ENCODE results near the gene OR52B4.
"Not testable (repeated sequence)": the region's sequence is repeated elsewhere in the genome, so short reads cannot be mapped to it uniquely, and the experiment has no call there.

OR52B4 gene

DNA sequence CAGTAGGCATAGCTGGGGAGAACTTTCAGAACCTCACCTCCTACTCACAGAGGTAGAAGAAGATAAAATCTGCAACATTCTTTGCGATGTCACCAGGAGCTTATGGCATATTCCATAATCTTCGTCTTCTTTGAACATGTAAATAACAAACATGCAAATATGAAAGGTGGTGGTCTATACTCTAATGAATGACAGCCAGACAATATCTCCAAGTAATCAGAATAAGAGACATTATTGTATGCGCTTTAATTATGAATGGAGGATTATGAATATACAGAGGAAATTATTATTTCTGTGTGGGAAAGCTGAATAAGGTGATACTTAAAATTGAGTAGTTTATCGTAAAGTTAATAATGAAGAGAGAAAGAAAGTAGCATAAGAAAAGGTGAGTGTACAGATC, at the start of gene OR52B4:
Gene OR52B4, minus strand, starts transcription at position 101 of the 400 bp plus-strand sequence. Its CDS starts 91 bp downstream, at position 10.
- DNase-seq = no peak

DNA sequence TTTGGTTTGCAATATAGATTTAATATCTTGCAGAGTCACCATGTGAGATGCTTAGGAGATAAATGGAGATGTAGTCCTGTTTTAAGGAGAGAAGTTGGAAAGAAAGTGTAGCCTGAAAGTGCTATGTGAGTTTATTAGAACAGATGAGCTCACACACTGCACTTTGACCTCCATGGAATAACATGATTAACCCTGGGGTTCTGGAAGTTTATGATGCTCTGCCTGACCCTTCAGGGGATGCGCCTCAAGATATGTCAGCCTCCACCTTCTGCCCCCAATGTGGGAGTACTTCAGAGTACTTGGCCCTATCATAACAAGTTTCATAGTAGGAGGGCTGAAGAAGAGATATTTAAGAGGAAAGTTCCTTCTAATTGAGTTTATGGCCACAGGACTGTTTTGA, 48.6 kb upstream of the OR52B4 start:
- DNase-seq = no peak

DNA sequence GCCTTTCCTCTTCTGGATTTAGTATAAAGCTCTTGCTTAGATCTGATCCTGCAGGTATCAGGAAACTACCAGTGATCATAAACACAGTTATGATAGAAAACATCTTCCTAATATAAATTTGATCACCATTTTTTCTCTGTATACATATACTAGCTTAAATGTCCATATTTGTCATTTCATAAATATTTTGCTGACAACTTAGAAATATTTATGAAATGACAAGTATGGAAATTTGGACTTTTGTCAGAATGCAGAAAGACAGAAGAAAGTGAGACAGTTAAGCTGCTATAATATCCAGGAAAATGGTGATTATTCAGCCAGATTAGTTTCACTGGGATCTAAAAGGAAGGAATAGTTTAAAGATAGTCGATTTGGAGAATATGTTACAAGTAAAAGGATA, 48.1 kb upstream of the OR52B4 start:
- no peak for DNase-seq

DNA sequence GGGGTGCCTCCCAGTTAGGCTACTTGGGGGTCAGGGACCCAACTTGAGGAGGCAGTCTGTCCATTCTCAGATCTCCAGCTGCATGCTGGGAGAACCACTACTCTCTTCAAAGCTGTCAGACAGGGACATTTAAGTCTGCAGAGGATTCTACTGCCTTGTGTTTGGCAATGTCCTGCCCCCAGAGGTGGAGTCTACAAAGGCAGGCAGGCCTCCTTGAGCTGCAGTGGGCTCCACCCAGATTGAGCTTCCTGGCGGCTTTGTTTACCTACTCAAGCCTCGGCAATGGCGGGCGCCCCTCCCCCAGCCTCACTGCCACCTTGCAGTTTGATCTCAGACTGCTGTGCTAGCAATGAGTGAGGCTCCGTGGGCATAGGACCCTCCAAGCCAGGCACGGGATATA, 38.0 kb upstream of the OR52B4 start:
- DNase-seq = not testable (repeated sequence)

DNA sequence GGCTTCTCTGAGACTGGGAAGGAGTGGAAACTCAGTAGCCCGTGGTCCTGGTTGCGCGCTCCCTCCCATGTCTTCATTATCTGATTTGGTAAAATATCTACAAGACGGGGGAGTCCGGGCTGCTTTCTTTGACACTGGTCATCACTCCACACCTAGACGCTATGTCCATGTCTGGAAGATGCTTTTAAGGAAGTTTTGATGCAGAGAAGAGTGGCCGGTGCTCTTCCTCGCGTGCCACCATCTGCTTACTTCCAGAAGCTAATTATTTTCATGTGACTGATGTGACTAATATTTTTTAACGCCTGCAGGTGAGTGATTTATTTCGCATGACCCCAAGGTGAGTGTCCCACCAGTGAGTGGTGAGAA, 25.7 kb upstream of the OR52B4 start:
- DNase-seq = no peak

DNA sequence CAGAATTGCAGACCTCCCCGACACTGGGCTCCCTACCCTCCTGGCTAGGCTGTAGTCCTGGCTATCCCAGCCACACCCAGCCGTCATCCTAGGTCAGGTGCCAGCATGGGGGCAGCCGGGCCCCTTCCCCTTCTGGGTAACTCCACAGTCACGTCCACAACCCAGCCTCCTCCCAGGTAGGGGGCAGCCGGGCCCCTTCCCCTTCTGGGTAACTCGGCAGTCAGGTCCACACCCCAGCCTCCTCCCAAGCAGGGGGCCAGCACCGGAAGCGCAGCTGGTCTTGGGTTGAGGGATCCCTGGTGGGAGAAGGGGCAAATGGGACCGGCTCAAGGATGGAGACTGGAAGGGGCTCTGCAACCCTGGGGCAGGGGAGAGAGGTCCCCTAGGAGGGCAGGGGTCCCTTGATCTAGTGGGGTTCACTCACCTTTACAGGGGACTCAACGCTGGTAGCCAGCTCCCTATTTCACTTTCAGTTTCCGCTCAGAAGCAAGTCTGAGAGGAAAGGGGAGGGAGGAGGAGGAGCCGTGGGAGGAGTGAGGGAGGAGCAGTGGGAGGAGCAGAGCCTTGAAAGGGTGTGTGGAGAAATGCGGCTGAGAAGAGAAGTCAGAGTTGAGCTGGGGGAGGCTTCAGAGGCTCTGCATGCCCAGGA, 25.1 kb upstream of the OR52B4 start, which contains the start of gene TRIM21:
Gene TRIM21, minus strand, starts transcription at position 494 of the 649 bp plus-strand sequence. CDS start 3,293 bp downstream, outside the sequence.
- peak; percentile 84 for DNase-seq

DNA sequence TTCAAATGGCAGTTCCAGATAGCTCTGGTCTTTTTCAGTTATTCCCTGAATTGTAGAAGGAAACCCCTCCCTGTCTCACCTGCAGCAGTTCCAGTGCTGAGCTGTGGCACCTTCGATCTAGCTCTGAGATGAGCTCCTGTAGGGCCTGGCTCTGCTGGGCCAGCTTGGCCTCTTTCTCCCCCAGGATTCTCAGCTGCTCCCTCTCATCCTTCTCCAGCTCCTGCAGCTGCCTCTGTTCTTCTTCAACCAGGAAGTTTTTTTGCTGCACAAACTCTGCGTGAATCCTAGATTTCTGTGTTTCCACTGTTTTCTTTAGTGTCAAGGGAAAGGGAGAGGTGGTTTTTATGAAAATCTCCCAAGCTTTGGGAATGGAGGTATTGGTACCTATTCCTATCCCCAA, 20.0 kb upstream of the OR52B4 start:
- DNase-seq = no peak

DNA sequence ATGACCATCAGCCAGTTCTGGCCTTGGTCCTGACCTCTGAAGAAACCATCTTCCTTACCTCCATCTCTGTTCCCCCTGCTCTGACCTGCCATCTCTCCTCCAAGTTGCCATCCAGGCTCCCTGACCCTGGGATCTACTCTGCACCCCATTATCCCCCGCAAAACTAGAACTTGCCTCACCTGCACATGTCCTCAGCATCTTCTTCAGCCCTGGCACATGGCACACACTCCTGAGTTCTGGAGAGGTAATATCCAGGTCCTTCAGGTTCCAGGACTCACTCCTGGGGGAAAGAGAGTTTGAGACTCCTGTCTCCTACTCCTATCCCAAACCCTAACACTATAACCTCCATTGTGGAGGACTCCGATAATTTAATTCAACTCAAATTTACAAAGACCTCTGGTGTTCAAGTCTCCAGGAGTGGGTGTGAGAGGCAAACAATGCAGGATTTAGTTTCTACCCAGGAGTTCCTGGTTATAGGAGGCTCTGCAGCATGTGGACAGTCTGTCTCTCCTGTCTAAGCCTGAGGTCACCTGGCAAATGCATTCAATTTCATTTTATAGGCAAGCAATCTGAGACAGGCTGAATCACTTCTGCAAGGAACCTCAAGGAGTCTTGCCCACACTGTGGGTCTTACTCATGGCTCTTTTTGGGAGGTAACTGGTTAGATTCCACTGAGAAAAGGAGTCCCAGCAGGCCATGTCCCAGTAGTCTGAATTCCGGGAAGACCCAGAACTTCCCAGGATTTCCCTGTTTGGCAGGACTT, 18.0 kb upstream of the OR52B4 start:
- no peak for DNase-seq

DNA sequence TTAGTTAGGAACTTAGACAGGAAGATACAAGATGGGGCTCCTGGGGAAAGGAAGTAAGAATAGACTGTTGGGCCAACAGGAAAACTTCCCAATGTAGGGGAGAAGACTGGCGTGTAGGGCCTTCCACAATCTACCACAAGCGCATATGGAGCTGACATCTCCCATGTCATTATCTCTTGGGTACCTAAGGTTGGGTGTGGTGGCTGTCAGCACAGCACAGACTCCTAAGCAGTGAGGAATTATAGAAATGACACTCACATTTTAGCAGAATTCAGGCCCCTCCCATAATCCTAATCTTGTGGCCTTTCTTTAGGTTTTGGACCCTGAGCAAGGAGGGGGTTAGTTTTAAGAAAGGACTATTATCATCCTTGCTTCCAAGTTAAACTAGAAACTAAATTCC, 13.7 kb upstream of the OR52B4 start:
- no peak for DNase-seq

DNA sequence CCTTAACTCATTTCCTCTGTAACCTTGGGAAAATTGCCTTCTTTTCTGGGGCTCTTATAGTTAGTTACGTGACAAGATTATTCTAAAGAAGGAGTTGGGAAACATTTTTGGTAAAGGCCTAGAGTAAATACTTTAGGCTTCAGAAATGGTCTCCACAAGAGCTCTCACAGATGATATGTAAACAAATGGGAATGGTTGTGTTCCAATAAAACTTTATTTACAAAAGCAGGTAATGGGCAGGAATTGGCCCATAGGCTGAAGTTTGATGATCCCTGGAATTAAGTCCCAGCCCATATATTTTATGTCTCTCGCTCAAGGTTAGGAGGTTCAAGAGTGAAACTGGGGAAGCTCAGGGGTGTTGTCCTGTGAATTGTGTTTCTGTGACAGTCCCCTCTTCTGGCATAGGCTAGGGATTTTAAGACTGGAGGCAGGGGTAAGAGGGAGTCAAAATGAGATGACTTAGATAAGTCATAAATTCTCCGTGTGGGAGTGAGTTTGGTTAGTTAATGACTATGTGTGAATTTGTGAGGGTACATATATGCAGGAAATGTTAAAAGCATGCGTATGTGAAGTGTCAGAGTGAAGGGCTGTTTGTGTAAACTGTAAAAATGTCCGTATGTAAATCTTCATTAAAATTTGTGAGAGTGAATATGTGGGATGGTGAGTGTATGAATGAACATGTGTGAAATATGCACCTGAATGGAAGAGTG, 7.4 kb upstream of the OR52B4 start:
- DNase-seq = no peak

DNA sequence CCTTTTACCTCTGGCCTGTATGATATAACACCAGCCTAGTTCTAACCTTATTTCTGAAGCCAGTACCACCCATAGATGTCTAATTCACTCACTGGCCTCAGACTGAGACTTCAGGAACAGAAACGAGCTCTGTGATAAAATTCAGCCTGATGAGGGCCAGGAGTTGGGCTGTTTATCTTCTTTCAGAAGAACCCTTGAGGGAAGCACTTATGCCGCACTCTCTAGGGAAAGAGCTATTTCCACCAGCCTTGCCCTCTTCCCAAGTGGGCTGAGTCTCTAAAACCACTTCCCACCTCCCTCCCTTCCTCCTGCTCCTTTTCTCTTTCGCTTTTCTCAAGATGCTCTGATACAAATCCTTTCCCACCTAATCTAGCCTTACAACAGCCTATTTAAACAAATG, 2.0 kb upstream of the OR52B4 start:
- no peak for DNase-seq

DNA sequence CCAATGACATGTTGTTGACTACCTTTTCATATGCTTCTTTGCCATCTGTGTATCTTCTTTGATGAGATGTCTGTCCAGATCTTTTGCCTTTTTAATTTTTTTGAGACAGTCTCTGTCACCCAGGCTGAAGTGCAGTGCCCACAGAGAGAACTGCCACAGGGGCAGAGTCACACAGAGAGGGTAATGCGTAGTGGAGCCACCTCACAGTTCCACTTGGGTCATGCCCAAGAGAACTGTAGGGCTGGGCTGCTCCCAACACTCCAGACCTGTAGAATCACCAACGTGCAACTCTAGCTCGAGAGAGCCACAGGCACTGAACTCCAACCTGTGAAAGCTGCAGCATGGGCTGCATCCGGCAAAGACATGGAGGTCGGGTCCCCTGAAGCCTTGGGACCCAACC, 20.0 kb downstream of the OR52B4 start:
- DNase-seq = not testable (repeated sequence)

DNA sequence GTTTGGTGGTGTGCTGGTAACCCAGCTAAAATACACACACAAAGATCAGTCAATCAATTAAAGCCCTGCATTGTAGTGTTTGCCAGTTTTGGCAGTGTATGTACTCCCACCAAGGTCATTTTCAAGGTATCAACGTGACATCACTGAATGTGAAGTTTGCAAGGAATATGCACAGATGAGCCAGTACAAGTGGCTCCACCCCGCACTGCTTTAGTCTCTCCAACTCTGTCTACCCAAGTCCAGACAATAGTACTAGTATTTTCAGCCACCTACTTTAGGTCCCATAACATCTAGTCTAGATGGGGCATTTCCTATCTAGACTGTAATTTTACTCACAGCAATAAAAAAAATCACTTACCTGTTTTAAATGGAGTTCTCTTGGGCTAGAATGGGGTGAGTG, 22.8 kb downstream of the OR52B4 start:
- not testable (repeated sequence) for DNase-seq

DNA sequence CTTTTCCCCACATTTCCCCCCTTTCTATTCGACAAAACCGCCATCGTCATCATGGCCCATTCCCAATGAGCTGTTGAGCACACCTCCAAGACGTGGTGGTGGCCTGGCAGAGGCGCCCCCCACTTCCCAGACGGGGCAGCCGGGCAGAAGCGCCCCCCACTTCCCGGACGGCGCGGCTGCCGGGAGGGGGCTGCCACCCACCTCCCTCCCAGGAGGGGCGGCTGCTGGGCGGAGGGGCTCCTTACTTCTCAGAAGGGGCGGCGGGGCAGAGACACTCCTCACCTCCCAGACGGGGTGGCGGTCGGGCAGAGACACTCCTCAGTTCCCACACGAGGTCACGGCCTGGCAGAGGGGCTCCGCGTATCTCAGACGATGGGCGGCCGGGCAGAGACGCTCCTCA, 33.8 kb downstream of the OR52B4 start:
- DNase-seq = not testable (repeated sequence)
